ENCODE measurements around the gene FYB1. TPM values are rescaled to one million over a fixed set of nuclear protein-coding genes. Genes with fewer than 3 reads are reported as not detected.

FYB1 gene
- total RNA-seq, 2 donors from 2014 or later: not detected

DNA sequence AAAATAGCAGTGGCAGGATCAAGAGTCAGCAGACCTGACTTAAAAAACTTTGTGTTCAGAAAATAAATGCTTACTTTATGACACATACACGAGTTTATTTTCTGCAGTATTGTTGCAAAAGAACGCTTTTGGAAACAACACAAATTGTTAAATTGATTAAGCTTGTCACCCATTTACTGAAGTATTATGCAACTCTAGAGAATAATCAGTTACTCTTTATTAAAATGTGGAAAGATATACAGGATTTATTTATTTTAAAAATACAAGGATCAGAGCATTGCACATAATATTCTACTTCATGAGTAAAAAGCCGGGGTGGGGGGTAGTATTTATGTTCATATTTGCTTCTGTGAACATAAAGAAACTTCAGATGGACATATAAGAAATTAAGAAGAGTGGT lies 20.0 kb downstream of the FYB1 start:
- H3K27ac Mint-ChIP-seq: no peak overlapping the region
- WGBS, 2 experiments (ENCODE audit: insufficient coverage in 1 of 2, insufficient read length in 1 of 2): 91 to 94% methylated on average over 2 to 3 of the region's 3 CpGs
- no peaks in the 10 kb centered on the region for H3K4me1 ChIP-seq (ENCODE audit: control insufficient read depth, insufficient read depth, low read length)
- no peak overlapping the region for H3K27ac ChIP-seq (ENCODE audit: low read depth, low read length)
- no peaks in the 10 kb centered on the region for H3K4me1 Mint-ChIP-seq
- TF ChIP-seq, protein P1, sequence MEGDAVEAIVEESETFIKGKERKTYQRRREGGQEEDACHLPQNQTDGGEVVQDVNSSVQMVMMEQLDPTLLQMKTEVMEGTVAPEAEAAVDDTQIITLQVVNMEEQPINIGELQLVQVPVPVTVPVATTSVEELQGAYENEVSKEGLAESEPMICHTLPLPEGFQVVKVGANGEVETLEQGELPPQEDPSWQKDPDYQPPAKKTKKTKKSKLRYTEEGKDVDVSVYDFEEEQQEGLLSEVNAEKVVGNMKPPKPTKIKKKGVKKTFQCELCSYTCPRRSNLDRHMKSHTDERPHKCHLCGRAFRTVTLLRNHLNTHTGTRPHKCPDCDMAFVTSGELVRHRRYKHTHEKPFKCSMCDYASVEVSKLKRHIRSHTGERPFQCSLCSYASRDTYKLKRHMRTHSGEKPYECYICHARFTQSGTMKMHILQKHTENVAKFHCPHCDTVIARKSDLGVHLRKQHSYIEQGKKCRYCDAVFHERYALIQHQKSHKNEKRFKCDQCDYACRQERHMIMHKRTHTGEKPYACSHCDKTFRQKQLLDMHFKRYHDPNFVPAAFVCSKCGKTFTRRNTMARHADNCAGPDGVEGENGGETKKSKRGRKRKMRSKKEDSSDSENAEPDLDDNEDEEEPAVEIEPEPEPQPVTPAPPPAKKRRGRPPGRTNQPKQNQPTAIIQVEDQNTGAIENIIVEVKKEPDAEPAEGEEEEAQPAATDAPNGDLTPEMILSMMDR (conservative IDR thresholded peaks at IDR 0.05): no peak
- no peaks in the 10 kb centered on the region for H3K36me3 ChIP-seq (ENCODE audit: control insufficient read depth, insufficient read depth, low read length)
- no peak overlapping the region for H3K9ac ChIP-seq (ENCODE audit: extremely low read depth, low read length, poor library complexity, severe bottlenecking)
- no peak for DNase-seq
- no peak overlapping the region for H3K4me3 ChIP-seq (ENCODE audit: low read length)
- H3K9me3 Mint-ChIP-seq: no peaks in the 10 kb centered on the region
- no peaks in the 10 kb centered on the region for H3K27me3 ChIP-seq (ENCODE audit: control insufficient read depth, insufficient read depth, low read length, poor library complexity, severe bottlenecking)
- H3K9me3 ChIP-seq (ENCODE audit: control insufficient read depth, low read length): no peaks in the 10 kb centered on the region
- no peaks in the 10 kb centered on the region for H3K36me3 Mint-ChIP-seq (ENCODE audit: low read depth)
- H3K4me3 Mint-ChIP-seq: no peak overlapping the region
- no peaks in the 10 kb centered on the region for H3K27me3 Mint-ChIP-seq (ENCODE audit: insufficient read depth)

DNA sequence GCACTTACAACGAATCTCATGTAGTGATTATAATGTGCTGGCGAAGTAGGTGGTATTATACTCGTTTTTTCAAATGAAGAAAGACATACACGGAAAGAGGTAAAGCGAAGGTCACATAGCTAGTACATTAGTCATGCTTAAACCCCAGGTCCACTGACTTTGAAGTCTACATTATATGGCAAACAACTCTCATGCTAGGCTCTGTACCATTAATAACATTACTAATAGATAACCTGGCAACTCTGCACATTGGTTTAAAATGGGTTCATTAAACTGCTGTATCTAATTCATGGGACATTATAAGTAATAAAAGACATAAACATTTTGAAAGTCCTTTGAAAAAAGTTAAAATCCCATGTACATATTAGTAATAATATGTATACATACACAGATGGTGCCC lies 21.2 kb downstream of the FYB1 start:
- Mint-ChIP-seq H3K36me3 (ENCODE audit: low read depth) (no peaks in the 10 kb centered on the region), H3K27ac (no peak overlapping the region), H3K4me3 (no peak overlapping the region), H3K4me1 (no peaks in the 10 kb centered on the region), H3K9me3 (no peaks in the 10 kb centered on the region), H3K27me3 (ENCODE audit: insufficient read depth) (no peaks in the 10 kb centered on the region)
- H3K27ac ChIP-seq (ENCODE audit: low read depth, low read length): no peak overlapping the region
- WGBS, 2 experiments (ENCODE audit: insufficient coverage in 1 of 2, insufficient read length in 1 of 2): 84 to 90% methylated on average over 2 to 5 of the region's 5 CpGs
- no peaks in the 10 kb centered on the region for H3K9me3 ChIP-seq (ENCODE audit: control insufficient read depth, low read length)
- H3K36me3 ChIP-seq (ENCODE audit: control insufficient read depth, insufficient read depth, low read length): no peaks in the 10 kb centered on the region
- no peak overlapping the region for H3K4me3 ChIP-seq (ENCODE audit: low read length)
- H3K27me3 ChIP-seq (ENCODE audit: control insufficient read depth, insufficient read depth, low read length, poor library complexity, severe bottlenecking): no peaks in the 10 kb centered on the region
- H3K9ac ChIP-seq (ENCODE audit: extremely low read depth, low read length, poor library complexity, severe bottlenecking): no peak overlapping the region
- no peak for DNase-seq
- no peaks in the 10 kb centered on the region for H3K4me1 ChIP-seq (ENCODE audit: control insufficient read depth, insufficient read depth, low read length)
- TF ChIP-seq, protein P1 (conservative IDR thresholded peaks at IDR 0.05): no peak

DNA sequence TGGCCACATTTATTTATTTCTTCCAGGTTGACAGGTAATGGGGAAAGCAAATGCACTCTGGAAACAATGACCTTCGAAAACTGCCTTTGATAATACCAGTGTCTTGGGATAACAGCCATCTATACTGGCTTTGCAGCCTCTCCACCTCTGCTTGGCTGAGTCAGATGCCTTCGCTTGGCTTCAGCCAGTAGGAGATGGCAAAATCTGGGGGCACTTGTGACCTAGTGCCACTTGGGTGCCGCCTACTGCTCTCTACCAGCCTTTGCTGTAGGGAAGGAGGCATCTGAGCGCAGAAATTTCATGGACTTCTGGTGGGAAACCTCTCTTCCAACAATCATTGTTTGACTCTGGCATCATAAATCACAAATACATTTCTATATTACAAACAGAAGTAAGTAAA lies 21.8 kb downstream of the FYB1 start:
- H3K9me3 Mint-ChIP-seq: no peaks in the 10 kb centered on the region
- DNase-seq: no peak
- Histone ChIP-seq H3K9me3 (ENCODE audit: control insufficient read depth, low read length) (no peaks in the 10 kb centered on the region), H3K4me3 (ENCODE audit: low read length) (no peak overlapping the region), H3K27ac (ENCODE audit: low read depth, low read length) (no peak overlapping the region), H3K36me3 (ENCODE audit: control insufficient read depth, insufficient read depth, low read length) (no peaks in the 10 kb centered on the region), H3K4me1 (ENCODE audit: control insufficient read depth, insufficient read depth, low read length) (no peaks in the 10 kb centered on the region), H3K9ac (ENCODE audit: extremely low read depth, low read length, poor library complexity, severe bottlenecking) (no peak overlapping the region), H3K27me3 (ENCODE audit: control insufficient read depth, insufficient read depth, low read length, poor library complexity, severe bottlenecking) (no peaks in the 10 kb centered on the region)
- no peaks in the 10 kb centered on the region for H3K4me1 Mint-ChIP-seq
- H3K27ac Mint-ChIP-seq: no peak overlapping the region
- no peaks in the 10 kb centered on the region for H3K27me3 Mint-ChIP-seq (ENCODE audit: insufficient read depth)
- 90 to 94% methylated on average over 2 to 4 of the region's 4 CpGs for WGBS, 2 experiments (ENCODE audit: insufficient coverage in 1 of 2, insufficient read length in 1 of 2)
- H3K4me3 Mint-ChIP-seq: no peak overlapping the region
- no peaks in the 10 kb centered on the region for H3K36me3 Mint-ChIP-seq (ENCODE audit: low read depth)
- TF ChIP-seq, protein P1 (conservative IDR thresholded peaks at IDR 0.05): no peak
